D341Med (cell line): Measurements from ENCODE around the gene C10orf95.

Source experiments
- DNase-seq: peaks from one replicate; pipeline ENCODE4 v3.0.0; 2012; ENCODE audit warnings: low spot score

C10orf95 gene

GRCh38 chr10:102401342-102401654 lies 50.0 kb downstream of the C10orf95 start:
- no peak for DNase-seq

GRCh38 chr10:102400598-102401341 lies 50.6 kb downstream of the C10orf95 start:
- DNase-seq, result no peak

- no peak for DNase-seq
These were observed 51.3 kb downstream of the C10orf95 start for GRCh38 chr10:102400076-102400475.
